A673 (cell line): ENCODE data around the gene HHIPL2.
"Not testable (repeated sequence)": the region's sequence is repeated elsewhere in the genome, so short reads cannot be mapped to it uniquely, and the experiment has no call there.

Experiments used
- EZH2 ChIP-seq: fragments of 200-600 bp; sonication (generic); IDR thresholded peaks from 2 replicates; pipeline ENCODE4 v1.6.1; 2017; ENCODE audit warnings: borderline replicate concordance, low read depth, mild to moderate bottlenecking, mixed read lengths, antibody characterized with exemption, low read length; ENCODE audit not compliant: poor library complexity, severe bottlenecking
- TF ChIP-seq, protein P1 (sequence below): fragments of 300-800, 200-600 bp; sonication (generic); conservative IDR thresholded peaks from 2 replicates; pipeline ENCODE4 v1.5.1; 2017; ENCODE audit warnings: low read depth, mild to moderate bottlenecking, antibody characterized with exemption, low read length, moderate library complexity, mixed read lengths

GRCh38 chr1:222489496-222489895 lies 58.4 kb downstream of the HHIPL2 start:
- TF ChIP-seq, protein P1, sequence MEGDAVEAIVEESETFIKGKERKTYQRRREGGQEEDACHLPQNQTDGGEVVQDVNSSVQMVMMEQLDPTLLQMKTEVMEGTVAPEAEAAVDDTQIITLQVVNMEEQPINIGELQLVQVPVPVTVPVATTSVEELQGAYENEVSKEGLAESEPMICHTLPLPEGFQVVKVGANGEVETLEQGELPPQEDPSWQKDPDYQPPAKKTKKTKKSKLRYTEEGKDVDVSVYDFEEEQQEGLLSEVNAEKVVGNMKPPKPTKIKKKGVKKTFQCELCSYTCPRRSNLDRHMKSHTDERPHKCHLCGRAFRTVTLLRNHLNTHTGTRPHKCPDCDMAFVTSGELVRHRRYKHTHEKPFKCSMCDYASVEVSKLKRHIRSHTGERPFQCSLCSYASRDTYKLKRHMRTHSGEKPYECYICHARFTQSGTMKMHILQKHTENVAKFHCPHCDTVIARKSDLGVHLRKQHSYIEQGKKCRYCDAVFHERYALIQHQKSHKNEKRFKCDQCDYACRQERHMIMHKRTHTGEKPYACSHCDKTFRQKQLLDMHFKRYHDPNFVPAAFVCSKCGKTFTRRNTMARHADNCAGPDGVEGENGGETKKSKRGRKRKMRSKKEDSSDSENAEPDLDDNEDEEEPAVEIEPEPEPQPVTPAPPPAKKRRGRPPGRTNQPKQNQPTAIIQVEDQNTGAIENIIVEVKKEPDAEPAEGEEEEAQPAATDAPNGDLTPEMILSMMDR, result not testable (repeated sequence)
- TF ChIP-seq EZH2, result not testable (repeated sequence)
